Gastroesophageal sphincter (tissue), 3 donors: ENCODE measurements around the gene CSF2.

Experiments used
- CTCF ChIP-seq, 4 experiments: fragments of 200-600 bp in 2 of 4; fragments of 450-650 bp in 2 of 4; sonication (generic) in 1 of 4; IDR thresholded peaks; one replicate each; pipeline ENCODE4 v1.5.1; 2017 to 2019; ENCODE audit warnings: antibody characterized with exemption in 4 of 4, mild to moderate bottlenecking in 2 of 4, moderate library complexity in 2 of 4
- POLR2A ChIP-seq, 2 donors: fragments of 450-650 bp; IDR thresholded peaks; one replicate each; pipeline ENCODE4 v1.6.1; 2017; ENCODE audit warnings: antibody characterized with exemption in 2 of 2, mild to moderate bottlenecking in 2 of 2, moderate library complexity in 1 of 2
- POLR2AphosphoS5 ChIP-seq: sonication (generic); formaldehyde crosslinking; IDR thresholded peaks from one replicate; pipeline ENCODE4 v1.6.1; 2017; ENCODE audit warnings: antibody characterized with exemption

- TF ChIP-seq POLR2AphosphoS5 = no peak
- no peak for TF ChIP-seq CTCF (IDR thresholded peaks at IDR 0.05)
- no peak for TF ChIP-seq POLR2A (IDR thresholded peaks at IDR 0.05)
These were observed 2.1 kb downstream of the CSF2 start for GRCh38 chr5:132075719-132076077.
